ENCODE data around the gene NANOS2. TPM values are rescaled to one million over a fixed set of nuclear protein-coding genes. Genes with fewer than 3 reads are reported as not detected.

The NANOS2 gene
- polyA plus RNA-seq, 1 experiment, result not detected

DNA sequence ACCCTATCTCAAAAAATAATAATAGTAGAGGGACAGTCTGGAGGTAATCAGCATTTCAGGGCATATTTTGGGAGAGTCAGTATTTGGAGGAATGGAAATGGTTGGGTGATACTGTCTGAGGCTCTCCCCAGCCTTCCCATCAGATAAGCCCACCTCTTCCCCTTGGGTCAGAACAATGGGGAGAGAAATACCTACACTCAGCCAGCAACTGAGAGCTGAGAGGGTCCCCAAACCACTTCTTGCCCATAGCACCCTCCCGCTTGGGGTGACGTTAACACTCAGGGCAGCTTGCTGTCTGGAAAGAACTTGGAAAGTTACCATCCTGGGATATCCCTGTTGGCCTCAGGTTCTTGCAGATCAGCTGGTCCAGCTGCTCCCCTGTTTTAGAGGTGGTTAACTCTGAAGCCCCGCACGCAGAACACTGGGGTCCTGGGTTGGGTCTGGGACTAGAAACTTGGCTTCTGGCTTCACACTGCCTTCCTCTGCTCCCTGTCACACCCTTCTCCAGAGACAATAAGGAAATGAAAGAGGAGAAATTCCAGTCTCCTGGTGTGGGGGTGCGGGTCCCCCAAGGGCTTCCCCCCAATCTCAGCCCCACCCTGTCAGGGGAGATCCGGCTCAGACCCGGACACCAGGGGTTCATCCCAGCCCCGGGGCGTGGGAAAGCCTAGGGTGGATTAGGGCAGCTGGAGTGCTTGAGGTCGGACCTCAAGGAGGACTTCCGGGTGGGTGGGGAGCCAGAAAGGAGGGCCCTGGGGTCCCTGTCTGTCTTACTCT is 48.0 kb downstream of the NANOS2 start:
- CTCF ChIA-PET, result interaction anchor here (5.2 kb wide), 1 partner anchor 15 kb away, joined by 49 read pairs; no protein-coding TSS in a partner anchor
- TF ChIP-seq, protein P1, sequence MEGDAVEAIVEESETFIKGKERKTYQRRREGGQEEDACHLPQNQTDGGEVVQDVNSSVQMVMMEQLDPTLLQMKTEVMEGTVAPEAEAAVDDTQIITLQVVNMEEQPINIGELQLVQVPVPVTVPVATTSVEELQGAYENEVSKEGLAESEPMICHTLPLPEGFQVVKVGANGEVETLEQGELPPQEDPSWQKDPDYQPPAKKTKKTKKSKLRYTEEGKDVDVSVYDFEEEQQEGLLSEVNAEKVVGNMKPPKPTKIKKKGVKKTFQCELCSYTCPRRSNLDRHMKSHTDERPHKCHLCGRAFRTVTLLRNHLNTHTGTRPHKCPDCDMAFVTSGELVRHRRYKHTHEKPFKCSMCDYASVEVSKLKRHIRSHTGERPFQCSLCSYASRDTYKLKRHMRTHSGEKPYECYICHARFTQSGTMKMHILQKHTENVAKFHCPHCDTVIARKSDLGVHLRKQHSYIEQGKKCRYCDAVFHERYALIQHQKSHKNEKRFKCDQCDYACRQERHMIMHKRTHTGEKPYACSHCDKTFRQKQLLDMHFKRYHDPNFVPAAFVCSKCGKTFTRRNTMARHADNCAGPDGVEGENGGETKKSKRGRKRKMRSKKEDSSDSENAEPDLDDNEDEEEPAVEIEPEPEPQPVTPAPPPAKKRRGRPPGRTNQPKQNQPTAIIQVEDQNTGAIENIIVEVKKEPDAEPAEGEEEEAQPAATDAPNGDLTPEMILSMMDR (IDR thresholded peaks at IDR 0.05; ENCODE audit: insufficient read depth, low read depth, low read length), result no peak
- POLR2A ChIA-PET, result no interaction called here
- Histone ChIP-seq H3K36me3 (ENCODE audit: control insufficient read depth, insufficient read depth, low read length) (no peaks in the 10 kb centered on the region), H3K4me3 (ENCODE audit: low read depth, low read length) (no peak overlapping the region), H3K27me3 (ENCODE audit: control insufficient read depth, insufficient read depth, low read length) (peaks cover 26% of the 10 kb centered on the region)
- no peak for DNase-seq (ENCODE audit: low read depth)

DNA sequence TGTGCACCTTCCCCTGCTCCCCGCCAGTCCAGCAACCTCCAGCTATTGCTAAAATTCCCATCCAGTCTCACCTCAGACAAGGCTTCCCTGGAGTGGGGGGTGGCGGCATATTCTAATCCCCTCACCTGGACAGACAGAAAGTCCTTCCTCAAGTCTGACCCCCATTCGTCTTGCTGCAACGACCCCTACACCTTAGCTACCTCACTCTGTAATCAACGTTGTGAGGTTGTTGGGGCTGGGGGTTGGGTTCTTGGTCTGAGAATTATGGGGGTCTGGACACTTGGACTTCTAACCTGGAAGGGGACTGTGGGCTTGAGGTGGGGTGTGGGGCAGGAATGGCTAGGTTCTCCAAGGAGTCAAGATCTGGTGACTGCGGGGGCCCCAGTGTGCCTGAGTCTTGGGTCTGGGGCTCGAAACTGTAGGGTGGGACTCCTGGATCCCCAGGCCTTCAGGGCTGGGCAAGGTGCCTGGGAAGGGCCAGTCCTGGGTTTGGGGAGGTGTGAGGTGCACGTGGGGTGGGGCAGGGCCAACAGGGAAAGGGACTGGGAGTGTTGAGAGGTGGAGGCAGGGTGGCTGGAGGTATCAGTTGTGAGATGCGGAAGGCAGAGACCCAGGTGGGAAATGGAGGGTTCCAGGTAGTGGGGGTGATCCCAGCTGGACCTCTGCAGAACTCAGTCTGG is 49.2 kb downstream of the NANOS2 start:
- POLR2A ChIA-PET, result no interaction called here
- CTCF ChIA-PET, result interaction anchor here (0.9 to 5.2 kb wide), 3 partner anchors 16 to 212 kb away, joined by 3 to 49 read pairs (median 4); no protein-coding TSS in a partner anchor
- DNase-seq (ENCODE audit: low read depth), result no peak
- no peaks in the 10 kb centered on the region for H3K36me3 ChIP-seq (ENCODE audit: control insufficient read depth, insufficient read depth, low read length)
- TF ChIP-seq, protein P1 (IDR thresholded peaks at IDR 0.05; ENCODE audit: insufficient read depth, low read depth, low read length), result no peak
- H3K4me3 ChIP-seq (ENCODE audit: low read depth, low read length), result no peak overlapping the region
- peaks cover 24% of the 10 kb centered on the region for H3K27me3 ChIP-seq (ENCODE audit: control insufficient read depth, insufficient read depth, low read length)

- Histone ChIP-seq H3K27me3 (ENCODE audit: control insufficient read depth, insufficient read depth, low read length) (peaks cover 24% of the 10 kb centered on the region), H3K4me3 (ENCODE audit: low read depth, low read length) (no peak overlapping the region), H3K36me3 (ENCODE audit: control insufficient read depth, insufficient read depth, low read length) (no peaks in the 10 kb centered on the region; the same call in 1 of the 2 replicates)
- TF ChIP-seq, protein P1 (IDR thresholded peaks at IDR 0.05; ENCODE audit: insufficient read depth, low read depth, low read length), result no peak
- no peak for DNase-seq (ENCODE audit: low read depth)
- ChIA-PET CTCF (interaction anchor here (0.6 to 5.2 kb wide), 6 partner anchors 17 to 213 kb away, joined by 3 to 49 read pairs (median 4); no protein-coding TSS in a partner anchor), POLR2A (no interaction called here)
These were observed 49.9 kb downstream of the NANOS2 start for GRCh38 chr19:45864629-45865082.

DNA sequence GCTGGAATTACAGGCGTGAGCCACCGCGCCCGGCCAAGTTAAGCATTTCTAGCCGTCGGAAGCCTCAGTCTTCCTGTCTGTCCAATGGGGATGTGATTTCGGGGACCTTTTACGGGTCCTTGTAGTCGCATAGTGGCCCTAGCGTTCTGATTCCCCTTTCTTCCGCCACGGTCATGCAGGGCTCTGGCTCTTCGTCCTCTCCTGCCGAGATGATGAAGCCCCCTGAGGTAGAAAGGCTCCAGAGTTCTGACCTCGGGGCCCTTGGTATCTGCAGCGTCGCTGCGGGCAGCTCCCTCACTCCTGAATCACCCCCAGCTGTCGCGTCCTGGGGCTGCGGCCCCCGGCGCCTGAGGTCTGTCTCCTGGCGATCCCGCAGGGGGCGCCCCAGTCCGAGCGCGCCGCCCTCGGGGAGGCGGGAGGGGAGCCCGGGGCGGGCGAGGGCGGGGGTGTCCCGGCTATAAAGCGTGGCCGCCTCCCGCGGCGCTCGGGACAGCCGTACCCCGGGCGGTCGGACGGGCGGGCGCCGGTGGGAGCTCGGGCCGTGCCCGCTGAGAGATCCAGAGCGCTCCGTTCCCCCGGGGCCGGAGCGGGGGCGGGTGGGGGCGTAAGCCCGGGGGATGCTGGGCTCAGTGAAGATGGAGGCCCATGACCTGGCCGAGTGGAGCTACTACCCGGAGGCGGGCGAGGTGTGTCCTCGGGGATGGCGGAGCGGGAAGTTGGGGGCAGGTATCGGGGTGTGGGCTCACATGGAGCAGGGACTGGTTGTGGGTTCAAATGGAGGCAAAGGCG is 50.5 kb downstream of the NANOS2 start, which contains the start of gene FOXA3:
FOXA3 (plus strand) TSS at position 487 of the 789 bp plus-strand sequence; CDS start at position 618, 131 bp downstream.
- CTCF ChIA-PET, result interaction anchor here (0.6 to 5.2 kb wide), 11 partner anchors 14 to 213 kb away, joined by 3 to 49 read pairs (median 3); partner anchors contain the start of gene IRF2BP1
- no peak for DNase-seq (ENCODE audit: low read depth)
- TF ChIP-seq, protein P1 (IDR thresholded peaks at IDR 0.05; ENCODE audit: insufficient read depth, low read depth, low read length), result peak; percentile 48

More for the DNA sequence above, 50.5 kb downstream of the NANOS2 start, which contains the start of gene FOXA3:
- Histone ChIP-seq H3K4me3 (ENCODE audit: low read depth, low read length) (peak within 1 kb of the TSS; percentile 31), H3K27me3 (ENCODE audit: control insufficient read depth, insufficient read depth, low read length) (peaks cover 24% of the 10 kb centered on the region), H3K36me3 (ENCODE audit: control insufficient read depth, insufficient read depth, low read length) (no peaks in the 10 kb centered on the region; the same call in 1 of the 2 replicates)
- POLR2A ChIA-PET, result interaction anchor here (0.9 kb wide), 1 partner anchor 22 kb away, joined by 3 read pairs; the partner anchor contains the start of gene IRF2BP1
